ENCODE measurements around the gene LDLRAD4. TPM values are rescaled to one million over a fixed set of nuclear protein-coding genes. Genes with fewer than 3 reads are reported as not detected.
A peak's percentile ranks its signal among the peaks of the same experiment; 100 is the strongest.
"Not testable (repeated sequence)": the region's sequence is repeated elsewhere in the genome, so short reads cannot be mapped to it uniquely, and the experiment has no call there.

Gene LDLRAD4
- total RNA-seq, 1 donor = under 0.01 TPM

- H3K79me2 ChIP-seq (ENCODE audit: insufficient read depth, low read length) = no peaks in the 10 kb centered on the region
- H3K27ac ChIP-seq (ENCODE audit: low read depth, low read length) = no peak overlapping the region
- no peak overlapping the region for H3K4me2 ChIP-seq (ENCODE audit: insufficient read depth, low read length)
- H3K4me3 ChIP-seq (ENCODE audit: insufficient read depth, low read length) = no peak overlapping the region
- H3K9me3 ChIP-seq (ENCODE audit: low read depth, low read length) = no peaks in the 10 kb centered on the region
- DNase-seq (ENCODE audit: insufficient read length, low spot score, missing footprints) = no peak
- no peak for TF ChIP-seq CTCF (IDR thresholded peaks at IDR 0.05; ENCODE audit: extremely low read depth, low read depth, low read length)
- H4K20me1 ChIP-seq (ENCODE audit: insufficient read depth, low read length) = no peaks in the 10 kb centered on the region
- peaks cover 9% of the 10 kb centered on the region for H3K4me1 ChIP-seq (ENCODE audit: insufficient read depth, low read length)
- no peak overlapping the region for H2AFZ ChIP-seq (ENCODE audit: low read length)
- H3K27me3 ChIP-seq (ENCODE audit: insufficient read depth, low read length) = no peaks in the 10 kb centered on the region
- no peaks in the 10 kb centered on the region for H3K36me3 ChIP-seq (ENCODE audit: insufficient read depth, low read length)
These were observed 388.2 kb downstream of the LDLRAD4 start for GRCh38 chr18:13606604-13607254.

DNA sequence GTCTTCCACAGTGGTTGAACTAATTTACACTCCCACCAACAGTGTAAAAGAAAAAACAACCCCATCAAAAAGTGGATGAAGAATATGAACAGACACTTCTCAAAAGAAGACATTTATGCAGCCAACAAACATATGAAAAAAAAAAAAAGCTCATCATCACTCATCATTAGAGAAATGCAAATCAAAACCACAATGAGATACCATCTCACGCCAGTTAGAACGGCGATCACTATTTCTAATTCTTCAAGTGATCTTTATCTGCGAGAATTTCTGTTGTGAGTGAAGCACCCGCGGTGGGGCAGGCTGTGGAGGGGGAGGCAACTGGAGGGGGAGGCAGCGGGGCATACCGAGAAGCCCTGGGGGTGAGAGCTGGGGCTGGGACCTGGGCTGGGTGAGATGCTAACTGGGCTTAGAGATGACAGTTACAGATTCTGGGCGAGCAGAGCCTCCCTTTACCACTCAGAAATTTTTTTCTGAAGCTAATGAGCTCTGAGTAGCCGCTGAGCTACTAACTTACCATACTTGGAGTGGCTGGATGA lies 389.5 kb downstream of the LDLRAD4 start:
- H3K4me2 ChIP-seq (ENCODE audit: insufficient read depth, low read length); H2AFZ ChIP-seq (ENCODE audit: low read length); DNase-seq (ENCODE audit: insufficient read length, low spot score, missing footprints); H4K20me1 ChIP-seq (ENCODE audit: insufficient read depth, low read length); H3K4me3 ChIP-seq (ENCODE audit: insufficient read depth, low read length); H3K36me3 ChIP-seq (ENCODE audit: insufficient read depth, low read length); H3K9me3 ChIP-seq (ENCODE audit: low read depth, low read length); H3K79me2 ChIP-seq (ENCODE audit: insufficient read depth, low read length); H3K27ac ChIP-seq (ENCODE audit: low read depth, low read length): not testable (repeated sequence)
- Histone ChIP-seq H3K27me3 (ENCODE audit: insufficient read depth, low read length) (peaks cover 12% of the 10 kb centered on the region), H3K4me1 (ENCODE audit: insufficient read depth, low read length) (peaks cover 14% of the 10 kb centered on the region)

DNA sequence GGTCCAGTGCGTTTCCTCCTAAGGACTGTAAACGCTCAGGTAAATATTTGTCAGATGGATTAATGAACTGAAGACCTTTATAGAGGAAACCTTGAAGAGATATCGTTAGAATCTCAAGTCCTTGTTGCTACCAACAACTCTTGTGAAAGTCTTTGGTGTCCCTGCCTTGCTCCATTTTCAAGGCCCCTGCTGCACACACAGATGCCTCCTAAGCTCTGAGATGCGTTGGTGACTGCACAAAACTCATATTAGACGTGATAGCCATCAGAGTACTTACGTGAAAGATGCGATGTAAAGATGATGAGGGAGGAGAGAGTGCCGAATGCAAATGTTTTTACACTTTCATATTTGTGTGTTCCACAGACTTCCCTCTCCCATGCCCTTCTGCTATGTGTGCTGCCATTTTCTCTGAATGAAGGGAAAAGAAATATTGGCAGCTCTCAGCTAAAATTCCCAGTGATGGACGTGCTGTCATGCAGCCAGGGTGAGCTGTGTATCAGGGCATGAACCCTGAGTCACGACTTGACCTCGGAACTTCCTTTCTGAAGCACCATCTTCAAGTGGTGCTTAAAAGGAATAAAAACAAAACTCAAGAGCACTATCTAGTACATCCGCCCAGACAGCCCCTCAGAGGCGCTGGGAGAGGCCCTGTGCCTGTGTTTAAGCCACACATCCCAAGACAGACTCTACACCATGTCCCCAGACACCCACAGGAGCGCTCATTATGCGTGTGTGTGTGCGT lies 390.4 kb downstream of the LDLRAD4 start:
- H4K20me1 ChIP-seq (ENCODE audit: insufficient read depth, low read length) = no peaks in the 10 kb centered on the region

DNA sequence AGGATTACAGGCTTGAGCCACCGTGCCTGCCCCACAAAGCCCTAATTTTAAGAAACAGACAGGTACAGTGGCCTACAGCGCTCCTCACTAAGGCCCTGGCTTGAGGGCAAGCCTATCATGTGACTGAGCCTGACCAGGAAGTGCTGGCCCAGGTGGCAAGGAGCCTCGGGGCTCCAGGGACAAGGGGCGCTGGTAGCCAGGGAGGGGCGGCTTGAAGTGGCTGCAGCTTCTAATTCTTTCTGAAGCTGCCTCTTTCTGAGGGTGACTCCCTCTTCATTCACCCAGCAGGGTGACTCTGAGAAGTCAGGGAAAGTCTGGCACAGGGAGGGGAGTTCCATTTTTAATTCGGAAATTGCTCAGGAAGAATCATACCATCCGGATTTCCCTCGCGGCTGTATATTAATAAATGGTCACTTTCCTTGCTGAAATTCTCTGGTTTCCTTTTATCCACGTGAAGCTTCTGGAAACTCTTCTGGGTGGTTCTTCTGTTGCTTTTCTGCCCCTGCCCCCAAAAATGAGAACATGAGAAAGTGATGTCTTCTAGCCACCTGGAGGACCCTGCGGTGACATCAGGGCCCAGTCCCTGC lies 392.1 kb downstream of the LDLRAD4 start:
- H3K4me3 ChIP-seq (ENCODE audit: insufficient read depth, low read length) = peak overlapping the region; percentile 70
- DNase-seq (ENCODE audit: insufficient read length, low spot score, missing footprints) = peak; percentile 35
- no peaks in the 10 kb centered on the region for H3K79me2 ChIP-seq (ENCODE audit: insufficient read depth, low read length)
- H4K20me1 ChIP-seq (ENCODE audit: insufficient read depth, low read length) = no peaks in the 10 kb centered on the region
- H3K4me1 ChIP-seq (ENCODE audit: insufficient read depth, low read length) = peaks cover 14% of the 10 kb centered on the region
- H3K36me3 ChIP-seq (ENCODE audit: insufficient read depth, low read length) = no peaks in the 10 kb centered on the region
- H3K4me2 ChIP-seq (ENCODE audit: insufficient read depth, low read length) = peak overlapping the region; percentile 94
- TF ChIP-seq CTCF (IDR thresholded peaks at IDR 0.05; ENCODE audit: extremely low read depth, low read depth, low read length) = no peak
- H2AFZ ChIP-seq (ENCODE audit: low read length) = peak overlapping the region; percentile 85
- H3K27ac ChIP-seq (ENCODE audit: low read depth, low read length) = peak overlapping the region; percentile 23
- H3K9me3 ChIP-seq (ENCODE audit: low read depth, low read length) = no peaks in the 10 kb centered on the region
- peaks cover 25% of the 10 kb centered on the region for H3K27me3 ChIP-seq (ENCODE audit: insufficient read depth, low read length)

More for the DNA sequence above, 390.4 kb downstream of the LDLRAD4 start:
- Histone ChIP-seq H3K36me3 (ENCODE audit: insufficient read depth, low read length) (no peaks in the 10 kb centered on the region), H2AFZ (ENCODE audit: low read length) (no peak overlapping the region), H3K4me1 (ENCODE audit: insufficient read depth, low read length) (peaks cover 14% of the 10 kb centered on the region), H3K9me3 (ENCODE audit: low read depth, low read length) (no peaks in the 10 kb centered on the region), H3K27me3 (ENCODE audit: insufficient read depth, low read length) (peaks cover 21% of the 10 kb centered on the region), H3K4me3 (ENCODE audit: insufficient read depth, low read length) (no peak overlapping the region), H3K4me2 (ENCODE audit: insufficient read depth, low read length) (no peak overlapping the region), H3K79me2 (ENCODE audit: insufficient read depth, low read length) (no peaks in the 10 kb centered on the region), H3K27ac (ENCODE audit: low read depth, low read length) (no peak overlapping the region)
- no peak for TF ChIP-seq CTCF (IDR thresholded peaks at IDR 0.05; ENCODE audit: extremely low read depth, low read depth, low read length)
- peak; percentile 36 for DNase-seq (ENCODE audit: insufficient read length, low spot score, missing footprints)
